OCI-LY1 (cell line): ENCODE results near the gene SP140.

Experiments used
- H2AFZ ChIP-seq: fragments of 200-600 bp; sonication (generic), shearing (Covaris generic); 2 replicates; pipeline ENCODE4 v1.6.0; 2014; ENCODE audit warnings: antibody characterized with exemption, mild to moderate bottlenecking, low read length
- H3F3A ChIP-seq: fragments of 200-600 bp; sonication (generic), shearing (Covaris generic); 2 replicates; pipeline ENCODE4 v1.6.0; 2014; ENCODE audit warnings: mild to moderate bottlenecking, antibody characterized with exemption, low read length, moderate library complexity; ENCODE audit not compliant: insufficient read depth
- H3K27ac ChIP-seq: fragments of 200-600 bp; sonication (generic); 2 replicates; pipeline ENCODE4 v1.5.1; 2014; ENCODE audit warnings: low read length, mixed run types, mild to moderate bottlenecking, low read depth; ENCODE audit not compliant: poor library complexity, severe bottlenecking
- H3K27me3 ChIP-seq: fragments of 200-600 bp; sonication (generic); 2 replicates; pipeline ENCODE4 v1.6.0; 2014; ENCODE audit warnings: antibody characterized with exemption, mild to moderate bottlenecking, low read length, moderate library complexity; ENCODE audit not compliant: insufficient read depth
- H3K36me3 ChIP-seq: fragments of 200-600 bp; sonication (generic); 2 replicates; pipeline ENCODE4 v1.6.1; 2014; ENCODE audit warnings: mild to moderate bottlenecking, antibody characterized with exemption, low read length, moderate library complexity, mixed read lengths; ENCODE audit not compliant: insufficient read depth
- H3K4me1 ChIP-seq: fragments of 200-600 bp; sonication (generic); 2 replicates; pipeline ENCODE4 v1.5.1; 2014; ENCODE audit warnings: mild to moderate bottlenecking, low read length, moderate library complexity; ENCODE audit not compliant: insufficient read depth, severe bottlenecking
- H3K4me2 ChIP-seq: fragments of 200-600 bp; sonication (generic), shearing (Covaris generic); 2 replicates; pipeline ENCODE4 v1.6.1; 2014; ENCODE audit warnings: low read length
- H3K4me3 ChIP-seq: fragments of 200-600 bp; sonication (generic); 2 replicates; pipeline ENCODE4 v1.5.1; 2014; ENCODE audit warnings: low read length, low read depth, mild to moderate bottlenecking, mixed read lengths; ENCODE audit not compliant: poor library complexity, severe bottlenecking
- H3K79me2 ChIP-seq: fragments of 200-600 bp; shearing (Covaris generic); 2 replicates; pipeline ENCODE4 v1.6.1; 2016; ENCODE audit warnings: mixed run types, low read length, mixed read lengths; ENCODE audit not compliant: insufficient read depth
- H3K9ac ChIP-seq: fragments of 200-600 bp; sonication (generic), shearing (Covaris generic); 2 replicates; pipeline ENCODE4 v1.6.1; 2014; ENCODE audit warnings: mild to moderate bottlenecking, low read length, mixed read lengths
- H3K9me2 ChIP-seq: fragments of 200-600 bp; sonication (generic), shearing (Covaris generic); 2 replicates; pipeline ENCODE4 v1.6.1; 2014; ENCODE audit warnings: low read depth, mild to moderate bottlenecking, low read length, mixed read lengths
- H3K9me3 ChIP-seq: fragments of 200-600 bp; shearing (Covaris generic); 2 replicates; pipeline ENCODE4 v1.6.1; 2014; ENCODE audit warnings: low read length, mixed read lengths
- H4K20me1 ChIP-seq: fragments of 200-600 bp; sonication (generic), shearing (Covaris generic); 2 replicates; pipeline ENCODE4 v1.6.0; 2016; ENCODE audit warnings: mild to moderate bottlenecking, low read length; ENCODE audit not compliant: insufficient read depth
- EZH2 ChIP-seq: fragments of 200-600 bp; sonication (generic), shearing (Covaris generic); IDR thresholded peaks from 2 replicates; pipeline ENCODE4 v1.8.0; 2017; ENCODE audit warnings: borderline replicate concordance, mixed run types, mild to moderate bottlenecking, antibody characterized with exemption, low read length, moderate library complexity, mixed read lengths
- TF ChIP-seq, protein P1 (sequence below): fragments of 200-600 bp; sonication (generic), shearing (Covaris generic); IDR thresholded peaks from 2 replicates; pipeline ENCODE4 v1.5.1; 2017; ENCODE audit warnings: mild to moderate bottlenecking, antibody characterized with exemption, low read length, moderate library complexity, mixed read lengths

SP140 gene

DNA sequence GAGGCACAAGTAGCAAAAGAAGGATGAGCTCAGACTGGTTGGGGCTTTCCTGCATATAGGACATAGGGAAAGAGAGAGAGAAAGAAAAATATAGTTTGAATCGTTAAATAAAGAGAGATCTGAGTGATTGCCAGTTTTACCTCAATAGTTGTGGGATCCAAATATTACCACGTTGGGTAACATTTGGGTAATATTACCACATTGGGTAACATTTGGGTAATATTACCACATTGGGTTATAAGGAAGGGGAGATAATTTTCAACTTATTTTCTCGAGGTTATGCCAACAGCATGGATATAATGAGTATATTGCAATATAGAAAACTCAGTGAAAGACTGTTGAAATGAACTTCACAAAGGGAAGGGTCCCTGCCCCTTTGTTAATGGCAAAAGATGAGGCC is 20.7 kb downstream of the SP140 start:
- H3K4me1 ChIP-seq, result no peaks in the 10 kb centered on the region
- no peak overlapping the region for H3K9ac ChIP-seq
- H3K79me2 ChIP-seq, result no peaks in the 10 kb centered on the region
- no peaks in the 10 kb centered on the region for H3K27me3 ChIP-seq
- no peak overlapping the region for H2AFZ ChIP-seq
- H3K27ac ChIP-seq, result no peak overlapping the region
- no peaks in the 10 kb centered on the region for H3K9me3 ChIP-seq
- TF ChIP-seq, protein P1, sequence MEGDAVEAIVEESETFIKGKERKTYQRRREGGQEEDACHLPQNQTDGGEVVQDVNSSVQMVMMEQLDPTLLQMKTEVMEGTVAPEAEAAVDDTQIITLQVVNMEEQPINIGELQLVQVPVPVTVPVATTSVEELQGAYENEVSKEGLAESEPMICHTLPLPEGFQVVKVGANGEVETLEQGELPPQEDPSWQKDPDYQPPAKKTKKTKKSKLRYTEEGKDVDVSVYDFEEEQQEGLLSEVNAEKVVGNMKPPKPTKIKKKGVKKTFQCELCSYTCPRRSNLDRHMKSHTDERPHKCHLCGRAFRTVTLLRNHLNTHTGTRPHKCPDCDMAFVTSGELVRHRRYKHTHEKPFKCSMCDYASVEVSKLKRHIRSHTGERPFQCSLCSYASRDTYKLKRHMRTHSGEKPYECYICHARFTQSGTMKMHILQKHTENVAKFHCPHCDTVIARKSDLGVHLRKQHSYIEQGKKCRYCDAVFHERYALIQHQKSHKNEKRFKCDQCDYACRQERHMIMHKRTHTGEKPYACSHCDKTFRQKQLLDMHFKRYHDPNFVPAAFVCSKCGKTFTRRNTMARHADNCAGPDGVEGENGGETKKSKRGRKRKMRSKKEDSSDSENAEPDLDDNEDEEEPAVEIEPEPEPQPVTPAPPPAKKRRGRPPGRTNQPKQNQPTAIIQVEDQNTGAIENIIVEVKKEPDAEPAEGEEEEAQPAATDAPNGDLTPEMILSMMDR, result no peak
- no peak for TF ChIP-seq EZH2
- no peak overlapping the region for H3K4me2 ChIP-seq
- no peaks in the 10 kb centered on the region for H3K36me3 ChIP-seq
- H4K20me1 ChIP-seq, result no peaks in the 10 kb centered on the region
- no peaks in the 10 kb centered on the region for H3K9me2 ChIP-seq
- H3F3A ChIP-seq, result no peaks in the 10 kb centered on the region
- no peak overlapping the region for H3K4me3 ChIP-seq

DNA sequence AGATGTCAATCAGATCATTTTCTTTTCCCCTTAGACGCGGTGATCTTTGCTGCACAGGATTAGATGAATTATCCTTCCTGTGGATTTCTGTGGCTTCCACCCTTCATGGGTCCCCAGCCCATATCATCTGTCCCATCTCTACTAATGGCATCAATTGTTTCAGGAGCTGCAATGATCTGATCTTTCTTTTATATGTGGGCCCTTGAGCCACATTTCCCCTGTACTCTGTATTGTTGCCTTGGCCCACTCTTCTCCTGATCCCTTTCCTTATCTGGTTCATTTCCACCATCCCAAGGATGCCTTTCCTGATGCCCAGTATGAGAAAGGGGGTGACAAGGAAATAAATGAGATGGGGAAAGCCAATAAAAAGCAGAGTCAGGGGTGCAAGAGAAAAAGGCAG is 24.7 kb downstream of the SP140 start:
- Histone ChIP-seq H3K9ac (no peak overlapping the region), H3K4me3 (no peak overlapping the region)
- no peak for TF ChIP-seq EZH2
- TF ChIP-seq, protein P1, result no peak

DNA sequence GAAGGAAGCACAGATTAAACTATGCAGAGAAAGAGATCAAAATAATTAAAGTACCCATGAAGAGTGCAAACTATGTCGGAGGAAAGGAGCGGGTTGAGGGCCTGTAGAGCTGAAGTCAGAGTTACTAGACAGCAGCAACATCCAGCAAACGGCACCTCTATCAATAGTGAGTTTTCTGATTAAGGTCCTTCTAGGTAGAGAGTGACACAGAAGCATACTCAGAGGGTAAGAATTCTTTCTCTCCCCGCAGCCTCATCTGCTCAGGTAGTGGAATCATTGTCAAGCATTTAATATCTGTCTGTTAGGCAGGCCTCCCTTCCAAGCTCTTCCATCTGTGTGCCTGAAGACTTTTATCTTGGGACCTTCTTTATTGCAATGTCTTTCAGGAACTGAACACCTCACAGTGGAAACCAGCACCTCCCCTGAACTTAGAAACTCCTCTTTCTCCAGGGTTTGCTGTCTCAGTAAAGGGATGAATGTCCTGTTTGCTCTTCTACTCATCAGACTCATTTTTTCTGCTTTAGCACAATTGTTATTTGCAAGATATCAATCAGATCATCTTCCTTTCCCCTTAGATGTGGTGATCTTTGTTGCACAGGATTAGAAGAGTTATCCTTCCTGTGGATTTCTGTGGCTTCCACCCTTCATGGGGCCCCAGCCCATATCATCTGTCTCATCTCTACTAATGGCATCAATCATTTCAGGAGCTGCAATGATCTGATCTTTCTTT is 28.8 kb downstream of the SP140 start:
- no peak overlapping the region for H2AFZ ChIP-seq
- no peak overlapping the region for H3K27ac ChIP-seq
- no peaks in the 10 kb centered on the region for H3K9me3 ChIP-seq
- H3K4me3 ChIP-seq, result no peak overlapping the region
- no peak overlapping the region for H3K9ac ChIP-seq
- no peak overlapping the region for H3K4me2 ChIP-seq
- peaks cover 20% of the 10 kb centered on the region for H3K4me1 ChIP-seq
- H3K9me2 ChIP-seq, result no peaks in the 10 kb centered on the region
- TF ChIP-seq, protein P1, result no peak
- no peaks in the 10 kb centered on the region for H3F3A ChIP-seq
- no peaks in the 10 kb centered on the region for H3K27me3 ChIP-seq
- no peaks in the 10 kb centered on the region for H4K20me1 ChIP-seq
- H3K36me3 ChIP-seq, result no peaks in the 10 kb centered on the region; the same call in 1 of the 2 replicates
- no peaks in the 10 kb centered on the region for H3K79me2 ChIP-seq

More for the DNA sequence above, 24.7 kb downstream of the SP140 start:
- H3K27ac ChIP-seq, result no peak overlapping the region
- no peaks in the 10 kb centered on the region for H3K27me3 ChIP-seq
- H3K4me2 ChIP-seq, result no peak overlapping the region
- H3K9me2 ChIP-seq, result no peaks in the 10 kb centered on the region
- no peaks in the 10 kb centered on the region for H3F3A ChIP-seq
- H3K4me1 ChIP-seq, result no peaks in the 10 kb centered on the region
- H2AFZ ChIP-seq, result no peak overlapping the region
- no peaks in the 10 kb centered on the region for H3K79me2 ChIP-seq
- H4K20me1 ChIP-seq, result no peaks in the 10 kb centered on the region
- no peaks in the 10 kb centered on the region for H3K9me3 ChIP-seq
- H3K36me3 ChIP-seq, result no peaks in the 10 kb centered on the region; the same call in 1 of the 2 replicates
